ENCODE results near the gene TULP4.

The TULP4 gene

DNA sequence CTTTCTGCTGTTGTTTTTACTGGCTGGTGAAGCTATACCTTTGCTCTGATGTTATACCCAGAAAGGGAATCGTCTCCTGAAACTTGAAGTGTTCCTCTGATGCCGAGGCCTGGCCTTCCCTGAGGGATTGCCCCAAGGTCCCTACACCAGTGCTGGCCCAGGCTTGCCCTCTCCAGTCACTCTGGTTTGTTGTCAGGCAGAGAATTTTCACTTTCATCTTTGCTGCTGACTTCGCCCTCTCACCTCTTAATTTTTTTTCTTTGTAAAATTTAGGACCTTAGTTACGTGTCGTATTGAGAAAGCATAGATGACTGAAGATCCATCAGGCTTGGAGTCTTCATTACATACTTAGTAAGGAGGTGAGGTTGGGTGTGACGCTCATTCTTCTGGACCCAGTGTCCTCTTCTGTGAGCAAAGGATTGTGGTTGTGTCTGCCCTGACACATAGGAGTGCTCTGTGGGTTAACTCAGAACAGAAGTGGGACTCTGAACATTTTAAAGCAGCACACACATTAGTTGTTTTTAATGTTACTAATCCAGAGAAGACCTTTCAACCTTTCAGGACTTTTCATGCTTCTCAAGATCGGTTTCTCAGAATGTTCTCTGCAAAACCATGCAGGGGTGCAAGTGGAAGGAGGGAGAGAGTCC lies 45.4 kb downstream of the TULP4 start:
- TF ChIP-seq, protein P1, sequence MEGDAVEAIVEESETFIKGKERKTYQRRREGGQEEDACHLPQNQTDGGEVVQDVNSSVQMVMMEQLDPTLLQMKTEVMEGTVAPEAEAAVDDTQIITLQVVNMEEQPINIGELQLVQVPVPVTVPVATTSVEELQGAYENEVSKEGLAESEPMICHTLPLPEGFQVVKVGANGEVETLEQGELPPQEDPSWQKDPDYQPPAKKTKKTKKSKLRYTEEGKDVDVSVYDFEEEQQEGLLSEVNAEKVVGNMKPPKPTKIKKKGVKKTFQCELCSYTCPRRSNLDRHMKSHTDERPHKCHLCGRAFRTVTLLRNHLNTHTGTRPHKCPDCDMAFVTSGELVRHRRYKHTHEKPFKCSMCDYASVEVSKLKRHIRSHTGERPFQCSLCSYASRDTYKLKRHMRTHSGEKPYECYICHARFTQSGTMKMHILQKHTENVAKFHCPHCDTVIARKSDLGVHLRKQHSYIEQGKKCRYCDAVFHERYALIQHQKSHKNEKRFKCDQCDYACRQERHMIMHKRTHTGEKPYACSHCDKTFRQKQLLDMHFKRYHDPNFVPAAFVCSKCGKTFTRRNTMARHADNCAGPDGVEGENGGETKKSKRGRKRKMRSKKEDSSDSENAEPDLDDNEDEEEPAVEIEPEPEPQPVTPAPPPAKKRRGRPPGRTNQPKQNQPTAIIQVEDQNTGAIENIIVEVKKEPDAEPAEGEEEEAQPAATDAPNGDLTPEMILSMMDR (IDR thresholded peaks at IDR 0.05; ENCODE audit: insufficient read depth, missing control alignments) = no peak
- no peak for DNase-seq (ENCODE audit: insufficient read length, low spot score)
- FAIRE-seq = no peak

DNA sequence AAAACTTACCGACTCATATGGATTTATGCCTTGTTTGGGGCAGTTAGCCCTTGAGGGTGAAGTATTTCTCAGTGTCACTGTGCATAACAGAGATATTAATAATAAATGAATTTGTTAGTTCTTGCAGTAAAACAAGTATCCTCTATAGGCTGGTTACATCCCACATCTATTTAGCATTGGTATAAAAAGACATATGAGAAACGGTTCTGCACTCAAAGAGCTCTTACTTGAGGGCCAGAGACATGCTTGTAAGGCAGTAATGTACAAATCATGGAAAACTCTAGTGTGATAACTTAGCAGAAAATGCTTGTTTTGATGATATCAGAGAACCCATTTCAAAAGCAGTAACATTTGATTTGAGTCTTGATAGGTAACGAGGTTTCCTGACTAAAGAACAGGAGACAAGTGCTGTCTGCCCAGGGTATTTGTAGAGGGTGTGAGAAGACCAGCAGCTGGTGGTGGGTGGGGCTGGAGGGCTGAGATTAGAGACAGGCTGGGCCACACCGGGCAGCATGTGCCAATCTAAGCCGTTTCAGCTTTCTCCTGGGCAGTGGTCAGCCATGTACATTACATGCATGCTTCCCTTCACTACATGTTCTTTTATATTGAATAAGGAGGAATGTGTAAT lies 46.3 kb downstream of the TULP4 start:
- DNase-seq (ENCODE audit: insufficient read length, low spot score) = peak; percentile 35
- TF ChIP-seq, protein P1 (IDR thresholded peaks at IDR 0.05; ENCODE audit: insufficient read depth, missing control alignments) = no peak
- FAIRE-seq = peak; percentile 55

DNA sequence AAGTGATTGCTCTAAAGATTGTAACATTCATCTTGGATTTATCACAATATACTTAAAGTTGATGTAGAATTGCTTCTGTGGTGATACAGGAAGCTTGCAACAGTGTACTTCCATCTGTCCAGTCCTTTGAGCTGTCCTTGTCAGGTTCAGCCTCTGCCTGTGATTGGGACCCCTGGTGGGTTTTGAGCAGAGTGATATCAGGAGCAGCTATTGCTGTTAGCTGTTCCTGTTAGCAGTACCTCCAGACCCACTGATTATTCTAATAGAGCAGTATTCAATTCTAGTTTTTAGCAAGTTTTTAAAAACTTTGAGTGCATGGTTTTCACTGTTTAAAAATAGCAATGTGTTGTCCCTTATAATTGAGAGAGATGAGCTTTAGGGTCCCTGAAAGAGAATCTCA lies 48.8 kb downstream of the TULP4 start:
- FAIRE-seq = no peak
- TF ChIP-seq, protein P1 (IDR thresholded peaks at IDR 0.05; ENCODE audit: insufficient read depth, missing control alignments) = no peak
- DNase-seq (ENCODE audit: insufficient read length, low spot score) = no peak

DNA sequence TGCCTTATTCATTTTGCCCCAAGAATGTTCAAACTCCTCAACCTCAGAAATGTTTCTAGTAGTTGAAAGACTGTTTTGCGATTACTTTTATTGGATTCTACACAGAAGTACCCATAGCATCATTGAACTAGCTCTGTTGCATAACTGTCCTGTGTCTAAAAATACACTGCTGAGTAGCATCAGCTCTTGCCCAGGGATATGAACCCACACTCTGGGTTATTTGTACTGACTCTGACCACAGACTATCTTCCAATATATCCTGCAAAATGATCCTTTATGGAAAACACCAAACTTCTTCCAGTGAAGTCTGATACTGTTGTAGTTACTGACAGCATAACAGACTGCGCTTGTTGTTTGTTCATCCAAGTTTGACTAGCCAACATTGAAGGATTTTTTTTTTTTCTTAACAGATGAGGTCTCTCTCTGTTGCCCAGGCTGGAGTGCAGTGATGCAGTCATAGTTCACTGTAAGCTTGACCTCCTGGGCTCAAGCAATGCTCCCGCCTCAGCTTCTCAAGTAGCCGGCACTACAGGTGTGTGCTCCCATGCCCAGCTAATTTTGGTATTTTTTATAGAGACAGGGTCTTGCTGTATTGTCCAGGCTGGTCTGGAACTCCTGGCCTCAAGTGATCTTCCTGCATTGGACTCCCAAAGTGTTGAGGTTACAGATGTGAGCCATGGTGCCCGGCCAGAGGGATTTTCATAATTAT lies 49.9 kb downstream of the TULP4 start:
- no peak for FAIRE-seq
- TF ChIP-seq, protein P1 (IDR thresholded peaks at IDR 0.05; ENCODE audit: insufficient read depth, missing control alignments) = no peak
- no peak for DNase-seq (ENCODE audit: insufficient read length, low spot score)

DNA sequence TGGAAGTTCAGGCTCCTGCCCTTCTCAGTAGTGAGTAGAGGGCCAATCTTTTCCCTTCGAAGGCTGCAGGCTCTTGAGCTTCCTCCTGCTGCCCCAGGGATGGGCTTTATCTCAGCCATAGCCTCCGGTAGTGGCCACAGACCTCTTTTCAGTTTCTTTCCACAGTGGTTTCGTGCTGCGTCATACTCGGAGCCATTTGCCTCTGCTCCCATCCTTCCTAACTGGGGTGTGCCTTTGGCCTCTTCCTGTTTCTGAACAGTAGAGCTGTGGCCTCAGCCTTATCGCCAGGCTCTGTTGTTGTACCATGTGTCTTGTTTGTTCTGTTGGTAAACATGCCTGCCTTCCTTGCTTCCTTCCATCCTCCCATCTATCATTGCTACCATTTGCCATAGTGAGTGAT lies 54.1 kb downstream of the TULP4 start:
- no peak for FAIRE-seq
- no peak for DNase-seq (ENCODE audit: insufficient read length, low spot score)
- TF ChIP-seq, protein P1 (IDR thresholded peaks at IDR 0.05; ENCODE audit: insufficient read depth, missing control alignments) = no peak

DNA sequence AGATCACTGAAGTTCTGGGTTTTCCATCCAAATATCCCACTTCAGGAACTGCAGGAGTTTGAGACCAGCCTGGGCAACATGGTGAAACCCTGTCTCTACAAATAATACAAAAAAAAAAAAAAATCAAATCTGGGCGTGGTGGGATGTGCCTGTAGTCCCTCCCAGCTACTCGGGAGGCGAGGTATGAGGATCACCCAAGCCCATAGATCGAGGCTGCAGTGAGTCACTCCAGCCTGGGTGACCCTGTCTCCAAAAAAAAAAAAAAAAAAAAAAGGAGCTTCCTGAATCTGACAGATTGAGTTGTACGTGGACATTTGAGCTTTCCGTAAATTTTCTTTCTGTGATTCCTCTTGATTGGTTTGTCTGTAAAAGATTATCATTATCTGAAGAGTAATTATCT lies 55.6 kb downstream of the TULP4 start:
- no peak for DNase-seq (ENCODE audit: insufficient read length, low spot score)
- TF ChIP-seq, protein P1 (IDR thresholded peaks at IDR 0.05; ENCODE audit: insufficient read depth, missing control alignments) = no peak
- no peak for FAIRE-seq

DNA sequence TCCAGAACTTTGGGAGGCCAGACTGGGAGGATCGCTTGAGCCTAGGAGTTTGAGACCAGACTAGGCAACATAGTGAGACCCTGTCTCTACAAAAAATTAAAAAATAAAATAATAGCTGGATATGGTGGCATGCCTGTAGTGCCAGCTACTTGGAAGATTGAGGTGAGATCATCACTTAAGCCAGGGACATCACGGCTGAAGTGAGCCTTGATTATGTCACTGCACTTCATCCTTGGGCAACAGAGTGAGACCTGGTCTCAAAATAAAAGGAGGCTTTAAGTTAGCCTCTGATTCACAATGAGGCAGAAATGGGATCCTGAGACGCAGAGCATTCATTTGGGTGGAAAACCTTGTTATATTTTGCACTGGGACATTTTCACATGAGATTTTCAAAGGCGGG lies 57.0 kb downstream of the TULP4 start:
- TF ChIP-seq, protein P1 (IDR thresholded peaks at IDR 0.05; ENCODE audit: insufficient read depth, missing control alignments) = no peak
- DNase-seq (ENCODE audit: insufficient read length, low spot score) (no peak), FAIRE-seq (no peak)
